NCI-H2107 treated with DMSO at 0.1 percent for 48 hours (cell line): ENCODE measurements around the gene PIP4K2C.
"Not testable (repeated sequence)": the region's sequence is repeated elsewhere in the genome, so short reads cannot be mapped to it uniquely, and the experiment has no call there.

Source experiments
- DNase-seq: peaks from one replicate; lab custom pipeline; 2025; ENCODE audit not compliant: unreplicated experiment; lab: John Stamatoyannopoulos, UW

PIP4K2C gene

GRCh38 chr12:57609101-57609780 is 18.2 kb downstream of the PIP4K2C start:
- DNase-seq: no peak

GRCh38 chr12:57609781-57610553 is 19.0 kb downstream of the PIP4K2C start:
- no peak for DNase-seq

- no peak for DNase-seq
Observed at GRCh38 chr12:57610554-57611107, 19.6 kb downstream of the PIP4K2C start.

- DNase-seq: peak; percentile 16
Observed at GRCh38 chr12:57611108-57611826, 20.3 kb downstream of the PIP4K2C start, which contains the start of gene ARHGEF25. ARHGEF25 (plus strand) TSS chr12:57611435; CDS start chr12:57611895, 460 bp downstream.

GRCh38 chr12:57611827-57612710 is 21.1 kb downstream of the PIP4K2C start:
- no peak for DNase-seq

- DNase-seq: no peak
Observed at GRCh38 chr12:57612711-57613426, 21.9 kb downstream of the PIP4K2C start.

GRCh38 chr12:57613427-57614109 is 22.6 kb downstream of the PIP4K2C start:
- no peak for DNase-seq

- DNase-seq: no peak
Observed at GRCh38 chr12:57614178-57614947, 23.4 kb downstream of the PIP4K2C start.

- no peak for DNase-seq
Observed at GRCh38 chr12:57614948-57615500, 24.0 kb downstream of the PIP4K2C start.

GRCh38 chr12:57615637-57616036 is 24.6 kb downstream of the PIP4K2C start:
- DNase-seq: no peak

GRCh38 chr12:57616383-57617101 is 25.6 kb downstream of the PIP4K2C start:
- DNase-seq: no peak

GRCh38 chr12:57617942-57618341 is 26.9 kb downstream of the PIP4K2C start:
- DNase-seq: no peak

- DNase-seq: not testable (repeated sequence)
Observed at GRCh38 chr12:57618431-57618830, 27.4 kb downstream of the PIP4K2C start.

GRCh38 chr12:57618966-57619433 is 28.0 kb downstream of the PIP4K2C start:
- no peak for DNase-seq

GRCh38 chr12:57619434-57620244 is 28.6 kb downstream of the PIP4K2C start:
- DNase-seq: no peak

- DNase-seq: no peak
Observed at GRCh38 chr12:57620245-57620935, 29.4 kb downstream of the PIP4K2C start.
